BJ (cell line): ENCODE data around the gene OR10V1. TPM values are rescaled to one million over a fixed set of nuclear protein-coding genes. Genes with fewer than 3 reads are reported as not detected.

Experiments used
- CTCF ChIA-PET: fragments of 350-600 bp; formaldehyde crosslinking; extraction: SDS; loops from one replicate; lab custom pipeline; 2021; ENCODE audit warnings: antibody characterized with exemption, inconsistent platforms; lab: Yijun Ruan, JAX
- POLR2A ChIA-PET: fragments of 300-600 bp; sonication (Branson Sonifier 250); formaldehyde crosslinking; extraction: SDS; loops from one replicate; lab custom pipeline; 2021; ENCODE audit warnings: antibody characterized with exemption; lab: Charles Lee
- DNase-seq: peaks from one replicate; pipeline ENCODE4 v3.0.0-alpha.2; 2011; ENCODE audit warnings: low read depth
- H3K27me3 ChIP-seq: 2 replicates; pipeline ENCODE4 v1.6.0; 2011; ENCODE audit warnings: low read length; ENCODE audit not compliant: control insufficient read depth, insufficient read depth
- H3K36me3 ChIP-seq: 2 replicates; pipeline ENCODE4 v1.5.1; 2011; ENCODE audit warnings: low read length; ENCODE audit not compliant: control insufficient read depth, insufficient read depth
- H3K4me3 ChIP-seq: 2 replicates; pipeline ENCODE4 v1.5.1; 2011; ENCODE audit warnings: low read depth, mild to moderate bottlenecking, control low read depth, low read length
- CTCF ChIP-seq: IDR thresholded peaks from 2 replicates; pipeline ENCODE4 v1.5.1; 2011; ENCODE audit warnings: low read depth, mild to moderate bottlenecking, control low read depth, inconsistent platforms, low read length, moderate library complexity; ENCODE audit not compliant: insufficient read depth
- polyA plus RNA-seq: library from polyadenylated mRNA; depleted of rRNA; stranded (reverse); fragments of >200 nt; gene quantifications from 2 replicates; pipeline ENCODE4 v1.2.3, GENCODE V29; 2011

Gene OR10V1
- polyA plus RNA-seq, 1 experiment, result not detected

GRCh38 chr11:59756845-59757244 lies 43.2 kb upstream of the OR10V1 start:
- CTCF ChIA-PET, result interaction anchor here (1.8 to 9.5 kb wide), 2 partner anchors 35 to 46 kb away, joined by 4 to 181 read pairs; partner anchors contain the start of gene MRPL16
- no peak for DNase-seq
- no peak for TF ChIP-seq CTCF

GRCh38 chr11:59756558-59756840 lies 42.9 kb upstream of the OR10V1 start:
- no peak for TF ChIP-seq CTCF
- no peaks in the 10 kb centered on the region for H3K36me3 ChIP-seq
- no peak for DNase-seq
- ChIA-PET POLR2A (no interaction called here), CTCF (interaction anchor here (1.8 to 9.5 kb wide), 3 partner anchors 9 to 46 kb away, joined by 4 to 181 read pairs (median 24); partner anchors contain the start of gene MRPL16)
- no peaks in the 10 kb centered on the region for H3K27me3 ChIP-seq
- no peak overlapping the region for H3K4me3 ChIP-seq

More at GRCh38 chr11:59756845-59757244, 43.2 kb upstream of the OR10V1 start:
- Histone ChIP-seq H3K27me3 (no peaks in the 10 kb centered on the region), H3K36me3 (no peaks in the 10 kb centered on the region), H3K4me3 (no peak overlapping the region)
- POLR2A ChIA-PET, result no interaction called here

GRCh38 chr11:59755701-59756557 lies 42.3 kb upstream of the OR10V1 start:
- H3K4me3 ChIP-seq, result peak overlapping the region; percentile 78
- ChIA-PET CTCF (interaction anchor here (0.8 to 9.5 kb wide), 6 partner anchors 10 to 64 kb away, joined by 3 to 181 read pairs (median 4); partner anchors contain the start of gene MRPL16), POLR2A (no interaction called here)
- H3K27me3 ChIP-seq, result no peaks in the 10 kb centered on the region
- no peak for DNase-seq
- no peaks in the 10 kb centered on the region for H3K36me3 ChIP-seq
- peak; percentile 18; the same call in 1 of the 2 replicates for TF ChIP-seq CTCF

- POLR2A ChIA-PET, result no interaction called here
- CTCF ChIA-PET, result interaction anchor here (0.7 to 9.5 kb wide), 17 partner anchors 10 to 88 kb away, joined by 3 to 181 read pairs (median 4); partner anchors contain the start of gene MRPL16
- H3K36me3 ChIP-seq, result no peaks in the 10 kb centered on the region
- no peak for TF ChIP-seq CTCF
- no peak for DNase-seq
- H3K4me3 ChIP-seq, result peak within 1 kb of the TSS; percentile 78
- H3K27me3 ChIP-seq, result no peaks in the 10 kb centered on the region
Observed at GRCh38 chr11:59754859-59755700, 41.4 kb upstream of the OR10V1 start, which contains the start of gene STX3. Gene STX3, plus strand, starts transcription at chr11:59755376. Its CDS starts 230 bp downstream, at chr11:59755606.
